GM18502 (cell line): ENCODE results near the gene KIR2DL4.
"Not testable (repeated sequence)": the region's sequence is repeated elsewhere in the genome, so short reads cannot be mapped to it uniquely, and the experiment has no call there.

Experiments
- ATAC-seq: cut with Tn5 transposase; IDR thresholded peaks from one replicate; pipeline ENCODE4 v1.9.1; 2021; ENCODE audit warnings: mild to moderate bottlenecking; ENCODE audit not compliant: unreplicated experiment, poor library complexity

KIR2DL4 gene

DNA sequence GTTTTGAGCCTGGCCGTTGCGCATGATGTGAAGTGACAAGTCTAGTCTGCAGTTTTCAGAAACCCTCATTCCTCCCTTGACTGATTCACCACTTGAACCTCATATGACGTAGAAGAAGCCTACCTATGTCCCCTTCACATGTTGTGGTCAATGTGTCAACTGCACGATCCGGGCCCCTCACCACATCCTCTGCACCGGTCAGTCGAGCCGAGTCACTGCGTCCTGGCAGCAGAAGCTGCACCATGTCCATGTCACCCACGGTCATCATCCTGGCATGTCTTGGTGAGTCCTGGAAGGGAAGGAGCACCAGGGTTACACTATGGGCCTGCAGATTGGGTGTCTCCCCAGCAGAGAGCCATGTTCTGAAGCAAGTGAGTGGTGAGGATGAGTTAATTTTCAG, at the start of gene KIR2DL4:
TSS of gene KIR2DL4 (plus strand) at position 201 of the 400 bp plus-strand sequence. CDS start at position 243, 42 bp downstream.
- no peak for ATAC-seq

GRCh38 chr19:54756204-54757110, 47.0 kb upstream of the KIR2DL4 start:
- ATAC-seq = not testable (repeated sequence)

DNA sequence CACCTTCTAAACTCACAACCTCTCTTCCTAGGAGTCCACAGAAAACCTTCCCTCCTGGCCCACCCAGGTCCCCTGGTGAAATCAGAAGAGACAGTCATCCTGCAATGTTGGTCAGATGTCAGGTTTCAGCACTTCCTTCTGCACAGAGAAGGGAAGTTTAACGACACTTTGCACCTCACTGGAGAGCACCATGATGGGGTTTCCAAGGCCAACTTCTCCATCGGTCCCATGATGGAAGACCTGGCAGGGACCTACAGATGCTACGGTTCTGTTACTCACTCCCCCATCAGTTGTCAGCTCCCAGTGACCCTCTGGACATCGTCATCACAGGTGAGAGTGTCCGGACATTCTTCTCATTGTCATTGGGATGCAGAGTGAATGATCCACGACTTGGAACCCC, 44.8 kb upstream of the KIR2DL4 start:
- ATAC-seq = not testable (repeated sequence)

GRCh38 chr19:54764219-54764618, 39.2 kb upstream of the KIR2DL4 start:
- not testable (repeated sequence) for ATAC-seq

DNA sequence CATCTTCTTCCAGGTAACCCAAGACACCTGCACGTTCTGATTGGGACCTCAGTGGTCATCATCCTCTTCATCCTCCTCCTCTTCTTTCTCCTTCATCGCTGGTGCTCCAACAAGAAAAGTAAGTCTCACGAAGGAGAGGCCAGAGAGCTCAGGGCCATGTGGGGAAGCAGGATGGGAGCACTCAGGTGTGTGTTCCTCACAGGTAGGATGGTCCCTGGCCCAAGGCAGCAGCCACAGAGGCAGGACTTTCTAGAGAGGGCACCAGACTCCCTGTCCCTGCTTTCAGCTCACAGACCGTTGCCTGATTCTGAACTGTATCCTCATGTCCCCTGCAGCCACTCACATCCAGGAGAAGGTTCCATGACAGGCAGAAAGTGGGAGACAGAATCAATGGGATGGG, 36.9 kb upstream of the KIR2DL4 start:
- not testable (repeated sequence) for ATAC-seq

DNA sequence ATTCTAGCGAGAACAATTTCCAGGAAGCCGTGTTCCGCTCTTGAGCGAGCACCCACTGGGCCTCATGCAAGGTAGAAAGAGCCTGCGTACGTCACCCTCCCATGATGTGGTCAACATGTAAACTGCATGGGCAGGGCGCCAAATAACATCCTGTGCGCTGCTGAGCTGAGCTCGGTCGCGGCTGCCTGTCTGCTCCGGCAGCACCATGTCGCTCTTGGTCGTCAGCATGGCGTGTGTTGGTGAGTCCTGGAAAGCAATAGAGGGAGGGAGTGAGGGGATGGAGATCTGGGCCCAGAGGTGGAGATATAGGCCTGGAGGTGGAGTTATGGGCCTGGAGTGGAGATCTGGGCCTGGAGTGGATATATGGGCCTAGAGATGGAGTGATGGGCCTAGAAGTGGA, 33.8 kb upstream of the KIR2DL4 start, which contains the start of gene KIR2DL1:
TSS of gene KIR2DL1 (plus strand) at position 148 of the 400 bp plus-strand sequence. CDS start at position 206, 58 bp downstream.
- not testable (repeated sequence) for ATAC-seq

GRCh38 chr19:54770511-54770910, 32.9 kb upstream of the KIR2DL4 start:
- not testable (repeated sequence) for ATAC-seq

DNA sequence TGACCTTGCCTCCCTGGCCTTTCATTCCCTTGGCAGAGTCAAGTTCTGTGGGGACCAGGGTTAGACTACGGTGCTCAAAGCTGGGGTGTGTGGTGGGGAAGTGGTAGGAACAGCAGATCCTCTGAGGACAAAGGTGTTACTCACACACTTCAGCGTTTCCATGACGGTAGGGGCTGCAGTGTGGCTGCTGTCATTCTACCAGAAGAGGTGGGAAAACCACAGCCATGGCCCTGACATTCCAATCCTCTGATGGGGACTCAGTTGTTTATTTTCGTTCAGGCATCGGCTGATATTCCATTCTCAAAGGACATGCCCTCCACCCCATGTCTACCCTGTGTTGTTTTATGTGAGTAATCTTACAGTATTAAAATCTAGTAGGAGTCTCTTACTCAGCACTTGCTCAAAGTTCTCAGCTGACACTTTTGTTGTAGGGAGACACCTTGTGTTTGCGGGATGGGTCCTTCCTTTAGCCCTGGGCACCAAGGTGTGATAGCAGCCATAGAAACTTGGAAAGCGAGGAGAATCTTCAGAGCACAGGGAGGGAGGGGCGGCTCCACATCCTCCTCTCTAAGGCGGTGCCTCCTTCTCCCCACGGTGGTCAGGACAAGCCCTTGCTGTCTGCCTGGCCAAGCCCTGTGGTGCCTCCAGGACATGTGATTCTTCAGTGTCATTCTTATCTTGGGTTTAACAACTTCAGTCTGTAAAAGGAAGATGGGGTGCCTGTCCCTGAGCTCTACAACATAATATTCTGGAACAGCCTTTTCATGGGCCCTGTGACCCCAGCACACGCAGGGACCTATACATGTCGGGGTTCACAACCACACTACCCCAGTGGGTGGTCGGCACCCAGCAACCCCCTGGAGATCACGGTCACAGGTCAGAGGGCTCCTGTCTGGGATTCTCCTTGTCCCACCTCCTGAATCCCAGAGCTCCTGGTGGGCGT, 32.1 kb upstream of the KIR2DL4 start:
- not testable (repeated sequence) for ATAC-seq

DNA sequence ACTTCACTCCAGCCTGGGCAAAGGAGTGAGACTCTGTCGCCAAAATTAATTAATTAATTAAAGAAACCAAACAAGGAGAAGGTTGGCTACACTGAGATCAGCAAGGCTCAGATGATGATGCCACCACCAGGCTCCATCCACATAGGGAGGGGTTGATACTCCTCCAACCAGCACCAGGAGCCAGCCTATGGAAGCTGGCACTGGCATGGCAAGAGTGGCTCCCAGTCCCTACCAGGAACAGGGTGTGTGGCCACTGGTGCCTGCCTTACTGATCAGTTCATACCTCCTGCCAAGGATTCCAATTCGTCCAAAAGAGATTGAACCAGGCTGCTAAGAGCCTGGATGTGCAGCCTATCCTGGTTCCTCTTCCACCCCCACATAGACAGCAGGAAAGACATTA, 30.7 kb upstream of the KIR2DL4 start:
- ATAC-seq = not testable (repeated sequence)

DNA sequence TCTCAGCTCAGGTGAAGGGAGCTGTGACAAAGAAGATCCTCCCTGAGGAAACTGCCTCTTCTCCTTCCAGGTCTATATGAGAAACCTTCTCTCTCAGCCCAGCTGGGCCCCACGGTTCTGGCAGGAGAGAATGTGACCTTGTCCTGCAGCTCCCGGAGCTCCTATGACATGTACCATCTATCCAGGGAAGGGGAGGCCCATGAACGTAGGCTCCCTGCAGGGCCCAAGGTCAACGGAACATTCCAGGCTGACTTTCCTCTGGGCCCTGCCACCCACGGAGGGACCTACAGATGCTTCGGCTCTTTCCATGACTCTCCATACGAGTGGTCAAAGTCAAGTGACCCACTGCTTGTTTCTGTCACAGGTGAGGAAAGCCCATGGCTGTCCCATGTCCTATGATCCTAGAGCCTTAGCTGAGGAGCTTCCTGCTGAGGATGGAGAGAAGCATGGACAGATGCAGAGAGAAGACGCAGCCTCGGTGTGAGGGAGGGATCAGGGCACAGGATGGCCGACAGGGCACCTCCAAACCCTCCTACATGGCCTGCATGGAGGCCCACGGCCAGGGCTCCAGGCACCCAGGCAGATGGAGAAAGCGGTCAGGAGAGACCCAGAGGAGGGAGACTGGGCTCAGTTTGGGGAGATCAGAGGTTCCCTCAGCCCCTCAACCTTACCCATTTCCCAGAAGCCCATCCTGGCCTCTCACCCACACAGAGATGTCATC, 28.2 kb upstream of the KIR2DL4 start:
- ATAC-seq = not testable (repeated sequence)

GRCh38 chr19:54775830-54776229, 27.6 kb upstream of the KIR2DL4 start:
- not testable (repeated sequence) for ATAC-seq

DNA sequence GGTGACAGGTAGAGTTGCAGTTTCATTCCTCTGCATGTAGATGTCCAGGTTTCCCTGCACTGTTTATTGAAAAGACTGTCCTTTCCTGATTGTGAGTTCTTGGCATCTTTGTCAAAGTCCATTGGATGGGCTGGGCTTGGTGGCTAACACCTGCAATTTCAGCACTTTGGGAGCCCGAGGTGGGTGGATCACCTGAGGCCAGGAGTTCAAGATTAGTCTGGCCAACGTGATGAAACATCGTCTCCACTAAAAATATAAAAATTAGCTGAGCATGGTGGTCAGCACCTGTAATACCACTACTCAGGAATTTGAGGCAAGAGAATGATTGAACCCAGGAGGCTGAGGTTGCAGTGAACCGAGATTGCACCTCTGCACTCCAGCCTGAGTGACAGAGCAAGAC, 25.6 kb upstream of the KIR2DL4 start:
- ATAC-seq = not testable (repeated sequence)

DNA sequence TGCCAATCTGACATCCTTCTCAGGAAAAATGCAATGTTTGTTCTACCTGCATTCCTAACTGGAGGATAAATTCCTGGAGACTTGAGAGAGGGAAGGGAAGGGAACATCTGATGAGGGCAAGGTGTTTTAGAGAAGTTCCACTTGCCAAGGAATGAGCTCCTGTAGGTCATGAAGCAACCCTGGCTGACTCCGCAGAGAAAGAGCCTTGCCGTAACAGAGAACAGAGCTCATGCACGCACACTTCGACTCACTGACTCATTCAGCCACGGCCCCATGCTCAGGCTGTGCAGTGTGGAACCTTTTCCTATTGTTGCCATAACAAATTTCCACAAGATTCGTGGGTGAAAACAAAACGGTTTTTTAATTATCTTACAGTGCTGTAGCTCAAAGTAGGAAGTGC, 24.5 kb upstream of the KIR2DL4 start:
- not testable (repeated sequence) for ATAC-seq

- not testable (repeated sequence) for ATAC-seq
Measured at GRCh38 chr19:54782916-54783315, 20.5 kb upstream of the KIR2DL4 start.

DNA sequence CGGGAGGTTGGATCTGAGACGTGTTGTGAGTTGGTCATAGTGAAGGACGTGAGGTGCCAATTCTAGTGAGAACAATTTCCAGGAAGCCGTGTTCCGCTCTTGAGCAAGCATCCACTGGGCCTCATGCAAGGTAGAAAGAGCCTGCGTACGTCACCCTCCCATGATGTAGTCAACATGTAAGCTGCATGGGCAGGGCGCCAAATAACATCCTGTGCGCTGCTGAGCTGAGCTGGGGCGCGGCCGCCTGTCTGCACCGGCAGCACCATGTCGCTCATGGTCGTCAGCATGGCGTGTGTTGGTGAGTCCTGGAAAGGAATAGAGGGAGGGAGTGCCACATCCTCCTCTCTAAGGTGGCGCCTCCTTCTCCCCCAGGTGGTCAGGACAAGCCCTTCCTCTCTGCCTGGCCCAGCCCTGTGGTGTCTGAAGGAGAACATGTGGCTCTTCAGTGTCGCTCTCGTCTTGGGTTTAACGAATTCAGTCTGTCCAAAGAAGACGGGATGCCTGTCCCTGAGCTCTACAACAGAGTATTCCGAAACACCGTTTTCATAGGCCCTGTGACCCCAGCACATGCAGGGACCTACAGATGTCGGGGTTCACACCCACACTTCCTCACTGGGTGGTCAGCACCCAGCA, 17.2 kb upstream of the KIR2DL4 start:
- ATAC-seq = not testable (repeated sequence)

GRCh38 chr19:54788154-54788553, 15.3 kb upstream of the KIR2DL4 start:
- ATAC-seq = not testable (repeated sequence)

DNA sequence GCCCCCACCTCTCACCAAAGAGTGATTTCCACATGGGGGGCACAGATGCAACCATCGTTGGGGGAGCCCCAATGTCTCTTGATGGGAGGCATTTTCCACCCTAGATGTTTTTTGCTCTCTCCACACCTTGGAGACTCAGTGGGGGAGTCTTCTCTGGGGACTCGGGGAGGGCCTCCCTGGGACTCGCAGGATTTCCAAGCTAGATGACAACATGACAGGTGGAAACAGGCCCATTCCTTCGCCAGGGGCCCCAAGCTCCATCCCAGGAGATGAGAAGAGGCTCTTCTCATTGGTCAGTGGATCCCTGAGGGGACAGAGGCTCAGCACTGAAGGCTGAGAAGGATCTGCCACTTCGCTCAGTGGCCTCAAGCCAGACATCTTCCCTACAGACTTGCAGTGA, 12.7 kb upstream of the KIR2DL4 start:
- no peak for ATAC-seq

GRCh38 chr19:54791476-54791875, 11.9 kb upstream of the KIR2DL4 start:
- no peak for ATAC-seq

DNA sequence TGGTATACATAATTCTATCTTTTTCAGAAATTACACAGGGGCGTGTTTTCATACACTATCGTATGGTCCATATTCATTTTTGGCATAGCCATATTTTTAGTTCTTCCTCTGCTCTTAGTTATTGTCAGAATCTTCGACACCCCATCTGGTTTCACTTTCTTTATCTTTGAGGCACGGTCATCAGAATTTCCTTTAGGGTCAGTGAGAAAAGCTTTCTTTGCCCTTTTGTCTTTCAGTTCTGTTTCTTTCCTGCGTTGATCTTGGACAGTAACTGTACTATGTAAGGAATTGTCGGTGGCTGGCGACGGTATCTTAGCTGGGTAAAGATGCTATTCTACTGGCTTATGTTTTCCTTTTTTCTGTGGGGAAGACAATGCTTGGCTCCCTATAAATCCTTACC, 10.6 kb upstream of the KIR2DL4 start:
- no peak for ATAC-seq
